AG04449 (cell line): Measurements from ENCODE around the gene CALHM3.

Experiments
- CTCF ChIA-PET: fragments of 350-600 bp; formaldehyde crosslinking; extraction: SDS; loops from one replicate; lab custom pipeline; 2021; ENCODE audit warnings: antibody characterized with exemption; lab: Yijun Ruan, JAX
- POLR2A ChIA-PET: fragments of 400-600, 350-600 bp; formaldehyde crosslinking; extraction: SDS; loops from one replicate; lab custom pipeline; 2020; ENCODE audit warnings: antibody characterized with exemption, inconsistent platforms; lab: Yijun Ruan, JAX
- DNase-seq: peaks from one replicate; pipeline ENCODE4 v3.0.0-alpha.2; 2010; ENCODE audit warnings: low read depth, low spot score
- H3K4me3 ChIP-seq: 2 replicates; pipeline ENCODE4 v1.5.1; 2011; ENCODE audit warnings: low read depth, mild to moderate bottlenecking, control low read depth, low read length
- TF ChIP-seq, protein P1 (sequence below): IDR thresholded peaks from one replicate; pipeline ENCODE4 v1.5.1; 2011; ENCODE audit warnings: mild to moderate bottlenecking, moderate library complexity, low read length, control low read depth, inconsistent platforms; ENCODE audit not compliant: insufficient read depth; ENCODE audit errors: missing control alignments

Gene CALHM3

DNA sequence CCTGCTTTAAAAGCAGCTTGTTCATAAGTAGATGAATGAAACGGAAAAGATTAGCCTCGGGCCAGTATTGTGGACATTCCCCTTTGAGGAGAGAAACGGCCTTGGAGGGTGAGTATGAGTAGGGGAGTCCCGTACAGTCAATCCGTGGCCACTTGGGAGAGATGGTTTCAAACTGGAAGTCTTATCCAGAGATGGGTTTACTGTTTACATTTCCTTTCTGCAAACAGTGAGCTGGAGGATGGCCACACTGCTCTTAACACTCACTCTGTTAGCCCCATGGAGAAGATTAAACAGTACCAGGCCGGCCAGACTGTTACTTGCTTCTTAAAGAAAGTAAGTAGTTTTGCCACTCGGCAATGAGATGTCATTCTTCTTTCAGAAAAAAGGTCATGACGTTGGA lies 47.1 kb downstream of the CALHM3 start:
- TF ChIP-seq, protein P1, sequence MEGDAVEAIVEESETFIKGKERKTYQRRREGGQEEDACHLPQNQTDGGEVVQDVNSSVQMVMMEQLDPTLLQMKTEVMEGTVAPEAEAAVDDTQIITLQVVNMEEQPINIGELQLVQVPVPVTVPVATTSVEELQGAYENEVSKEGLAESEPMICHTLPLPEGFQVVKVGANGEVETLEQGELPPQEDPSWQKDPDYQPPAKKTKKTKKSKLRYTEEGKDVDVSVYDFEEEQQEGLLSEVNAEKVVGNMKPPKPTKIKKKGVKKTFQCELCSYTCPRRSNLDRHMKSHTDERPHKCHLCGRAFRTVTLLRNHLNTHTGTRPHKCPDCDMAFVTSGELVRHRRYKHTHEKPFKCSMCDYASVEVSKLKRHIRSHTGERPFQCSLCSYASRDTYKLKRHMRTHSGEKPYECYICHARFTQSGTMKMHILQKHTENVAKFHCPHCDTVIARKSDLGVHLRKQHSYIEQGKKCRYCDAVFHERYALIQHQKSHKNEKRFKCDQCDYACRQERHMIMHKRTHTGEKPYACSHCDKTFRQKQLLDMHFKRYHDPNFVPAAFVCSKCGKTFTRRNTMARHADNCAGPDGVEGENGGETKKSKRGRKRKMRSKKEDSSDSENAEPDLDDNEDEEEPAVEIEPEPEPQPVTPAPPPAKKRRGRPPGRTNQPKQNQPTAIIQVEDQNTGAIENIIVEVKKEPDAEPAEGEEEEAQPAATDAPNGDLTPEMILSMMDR: no peak
- ChIA-PET CTCF (interaction anchor here (2.3 to 3.2 kb wide), 3 partner anchors 16 to 54 kb away, joined by 6 to 19 read pairs (median 12); no protein-coding TSS in a partner anchor), POLR2A (no interaction called here)
- DNase-seq: no peak
- no peak overlapping the region for H3K4me3 ChIP-seq

DNA sequence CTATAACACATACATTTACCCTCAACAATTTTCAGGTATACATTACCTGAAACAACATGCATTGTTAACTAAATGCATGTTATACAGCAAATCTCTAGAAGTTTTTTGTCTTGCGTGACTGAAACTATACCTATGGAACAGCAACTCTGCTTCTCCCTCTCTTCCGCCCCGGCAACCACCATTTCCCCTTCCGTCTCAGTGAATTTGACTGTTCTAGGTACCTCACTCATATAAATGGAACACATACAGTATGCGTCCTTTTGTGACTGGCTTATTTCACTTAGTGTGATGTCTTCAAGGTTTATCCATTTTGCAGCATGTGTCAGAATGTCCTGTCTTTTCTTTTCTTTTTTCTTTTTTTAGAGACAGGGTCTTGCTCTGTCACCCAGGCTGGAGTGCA lies 49.4 kb downstream of the CALHM3 start:
- POLR2A ChIA-PET: no interaction called here
- CTCF ChIA-PET: interaction anchor here (3.2 kb wide), 1 partner anchor 13 kb away, joined by 19 read pairs; no protein-coding TSS in a partner anchor

DNA sequence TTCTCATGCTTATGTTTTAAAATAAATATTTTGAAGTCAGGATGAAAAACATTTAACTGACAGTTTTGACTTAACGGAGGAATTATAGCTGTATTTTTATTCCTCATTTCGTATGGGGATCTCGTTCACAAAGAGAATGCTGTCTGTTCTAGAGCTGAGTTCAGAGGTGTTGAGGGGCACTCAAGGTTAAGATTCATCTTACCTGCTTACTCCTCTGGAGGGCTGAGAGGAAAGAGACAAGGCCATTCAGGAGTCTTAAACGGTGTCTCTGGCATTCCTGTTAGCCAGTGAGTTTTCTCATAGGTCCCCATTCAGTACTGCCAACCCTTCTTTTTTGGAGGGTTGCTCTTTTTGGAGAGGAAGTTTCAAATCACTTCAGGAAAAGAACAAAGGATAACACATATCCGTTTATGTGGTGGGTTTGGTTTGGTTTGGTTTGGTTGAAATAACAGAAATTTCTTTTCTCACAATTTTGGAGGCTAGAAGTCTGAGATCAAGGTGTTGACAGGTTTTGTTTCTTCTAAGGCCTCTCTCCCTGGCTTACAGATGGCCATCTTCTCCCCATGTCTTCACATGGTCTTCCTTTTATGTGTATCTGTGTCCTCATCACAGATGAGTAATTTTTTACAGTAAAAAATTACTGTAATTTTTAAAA lies 49.9 kb downstream of the CALHM3 start:
- no peak overlapping the region for H3K4me3 ChIP-seq
- TF ChIP-seq, protein P1: no peak
- CTCF ChIA-PET: interaction anchor here (1.0 to 5.3 kb wide), 2 partner anchors 13 to 57 kb away, joined by 6 to 41 read pairs; no protein-coding TSS in a partner anchor
- no peak for DNase-seq
- POLR2A ChIA-PET: no interaction called here

More for the DNA sequence above, 49.4 kb downstream of the CALHM3 start:
- no peak for DNase-seq
- TF ChIP-seq, protein P1: no peak
- H3K4me3 ChIP-seq: no peak overlapping the region

DNA sequence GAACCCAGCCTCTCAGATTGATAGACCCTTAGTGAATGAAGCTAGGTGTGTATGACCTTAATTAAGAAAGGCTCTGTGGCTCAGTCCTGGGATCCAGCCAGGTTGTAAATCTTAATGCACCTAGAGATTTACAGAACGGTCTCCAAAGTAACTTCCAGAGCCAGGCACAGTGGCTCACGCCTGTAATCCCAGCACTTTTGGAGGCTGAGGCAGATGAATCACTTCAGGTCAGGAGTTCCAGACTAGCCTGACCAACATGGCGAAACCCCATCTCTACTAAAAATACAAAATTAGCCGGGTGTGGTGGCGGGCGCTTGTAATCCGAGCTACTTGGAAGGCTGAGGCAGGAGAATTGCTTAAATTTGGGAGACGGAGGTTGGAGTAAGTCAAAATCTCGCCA lies 51.2 kb downstream of the CALHM3 start:
- DNase-seq: no peak
- ChIA-PET CTCF (interaction anchor here (1.0 to 5.3 kb wide), 6 partner anchors 10 to 58 kb away, joined by 3 to 41 read pairs (median 5); no protein-coding TSS in a partner anchor), POLR2A (no interaction called here)
- H3K4me3 ChIP-seq: no peak overlapping the region
- TF ChIP-seq, protein P1: no peak

DNA sequence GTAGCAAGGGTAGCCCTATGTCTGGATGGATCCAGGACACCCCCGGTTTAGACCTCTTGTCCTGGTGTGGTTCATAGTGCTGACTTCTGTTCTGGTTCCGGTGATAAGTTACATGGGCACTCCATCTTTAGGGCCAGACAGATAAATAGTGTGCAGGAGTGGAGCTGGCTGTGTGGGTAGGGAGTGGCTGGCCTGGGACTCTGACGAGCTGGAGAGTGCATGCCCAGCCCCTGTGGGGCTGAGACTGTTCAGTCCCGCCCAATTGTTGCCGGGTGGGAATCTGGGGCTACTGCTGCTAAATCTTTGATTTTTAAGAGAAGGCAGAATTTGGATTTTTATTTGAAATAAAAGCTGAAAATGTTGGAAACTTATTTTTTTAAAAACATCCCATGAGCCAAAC lies 55.3 kb downstream of the CALHM3 start:
- ChIA-PET CTCF (interaction anchor here (1.0 to 5.3 kb wide), 7 partner anchors 7 to 262 kb away, joined by 3 to 41 read pairs (median 4); no protein-coding TSS in a partner anchor), POLR2A (interaction anchor here (0.7 kb wide), 1 partner anchor 10 kb away, joined by 3 read pairs; no protein-coding TSS in a partner anchor)
- TF ChIP-seq, protein P1: no peak
- no peak for DNase-seq
- H3K4me3 ChIP-seq: no peak overlapping the region
